Measurements from ENCODE around the gene EPB41L2. TPM values are rescaled to one million over a fixed set of nuclear protein-coding genes. Genes with fewer than 3 reads are reported as not detected.

EPB41L2 gene
- total RNA-seq, 4 donors from 2014 or later = 46.1 to 258 (median 88.3) TPM

DNA sequence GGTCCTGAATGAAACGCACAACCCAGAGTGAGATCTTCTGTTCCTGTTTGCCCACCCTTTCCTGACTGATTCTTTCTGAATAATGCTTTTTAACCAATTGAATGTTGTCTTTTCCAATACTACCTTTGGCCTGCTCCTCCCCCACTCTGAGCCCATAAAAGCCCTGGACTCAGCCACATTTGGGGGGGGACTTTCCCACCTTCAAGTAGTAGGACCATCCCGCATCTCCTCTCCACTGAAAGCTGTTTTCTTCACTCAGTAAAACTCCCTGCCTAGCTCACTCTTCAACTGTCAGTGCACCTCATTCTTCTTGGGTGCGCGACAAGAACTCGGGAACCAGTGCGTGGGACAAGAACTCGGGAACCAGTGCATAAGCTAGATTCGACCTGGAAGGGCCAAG lies 77.9 kb downstream of the EPB41L2 start:
- TF ChIP-seq POLR2A (IDR thresholded peaks at IDR 0.05) = no peak
- TF ChIP-seq, protein P1, sequence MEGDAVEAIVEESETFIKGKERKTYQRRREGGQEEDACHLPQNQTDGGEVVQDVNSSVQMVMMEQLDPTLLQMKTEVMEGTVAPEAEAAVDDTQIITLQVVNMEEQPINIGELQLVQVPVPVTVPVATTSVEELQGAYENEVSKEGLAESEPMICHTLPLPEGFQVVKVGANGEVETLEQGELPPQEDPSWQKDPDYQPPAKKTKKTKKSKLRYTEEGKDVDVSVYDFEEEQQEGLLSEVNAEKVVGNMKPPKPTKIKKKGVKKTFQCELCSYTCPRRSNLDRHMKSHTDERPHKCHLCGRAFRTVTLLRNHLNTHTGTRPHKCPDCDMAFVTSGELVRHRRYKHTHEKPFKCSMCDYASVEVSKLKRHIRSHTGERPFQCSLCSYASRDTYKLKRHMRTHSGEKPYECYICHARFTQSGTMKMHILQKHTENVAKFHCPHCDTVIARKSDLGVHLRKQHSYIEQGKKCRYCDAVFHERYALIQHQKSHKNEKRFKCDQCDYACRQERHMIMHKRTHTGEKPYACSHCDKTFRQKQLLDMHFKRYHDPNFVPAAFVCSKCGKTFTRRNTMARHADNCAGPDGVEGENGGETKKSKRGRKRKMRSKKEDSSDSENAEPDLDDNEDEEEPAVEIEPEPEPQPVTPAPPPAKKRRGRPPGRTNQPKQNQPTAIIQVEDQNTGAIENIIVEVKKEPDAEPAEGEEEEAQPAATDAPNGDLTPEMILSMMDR (IDR thresholded peaks at IDR 0.05) = no peak
- Histone ChIP-seq H3K27me3 (no peaks in the 10 kb centered on the region), H3K4me1 (peaks cover 0 to 4% (median 0%) of the 10 kb centered on the region in 4 donors), H3K4me3 (no peak overlapping the region), H3K9me3 (no peaks in the 10 kb centered on the region), H3K27ac (no peak overlapping the region), H3K36me3 (no peaks in the 10 kb centered on the region)
- DNase-seq = no peak

DNA sequence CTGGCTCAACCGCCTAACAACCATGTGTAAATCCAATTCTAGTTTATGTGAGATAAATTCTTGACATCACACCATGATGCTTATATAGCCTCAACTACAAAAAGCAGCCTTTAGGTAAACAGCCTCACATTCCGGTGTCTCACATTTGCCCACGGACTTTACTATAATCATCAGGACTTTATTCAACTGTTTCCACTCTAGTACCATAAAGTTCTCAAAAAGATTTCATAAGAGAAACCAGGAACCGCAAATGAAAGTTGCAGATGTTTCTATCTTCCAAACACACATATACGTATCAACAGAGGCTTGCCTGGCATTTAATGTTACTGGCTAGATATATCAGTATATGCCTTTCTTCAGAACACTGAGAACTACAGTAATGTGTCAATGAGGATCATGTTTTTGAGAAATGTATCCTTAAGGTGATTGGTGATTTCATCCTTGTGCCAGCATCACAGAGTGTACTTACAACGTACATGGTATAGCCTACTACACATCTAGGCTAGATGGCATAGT lies 80.0 kb downstream of the EPB41L2 start:
- DNase-seq = no peak
- H3K9me3 ChIP-seq = no peaks in the 10 kb centered on the region
- no peaks in the 10 kb centered on the region for H3K36me3 ChIP-seq
- no peaks in the 10 kb centered on the region for H3K27me3 ChIP-seq
- TF ChIP-seq, protein P1 (IDR thresholded peaks at IDR 0.05) = no peak
- TF ChIP-seq POLR2A (IDR thresholded peaks at IDR 0.05) = no peak
- H3K27ac ChIP-seq = no peak overlapping the region
- H3K4me1 ChIP-seq = peaks cover 0 to 4% (median 0%) of the 10 kb centered on the region in 4 donors
- H3K4me3 ChIP-seq = no peak overlapping the region

DNA sequence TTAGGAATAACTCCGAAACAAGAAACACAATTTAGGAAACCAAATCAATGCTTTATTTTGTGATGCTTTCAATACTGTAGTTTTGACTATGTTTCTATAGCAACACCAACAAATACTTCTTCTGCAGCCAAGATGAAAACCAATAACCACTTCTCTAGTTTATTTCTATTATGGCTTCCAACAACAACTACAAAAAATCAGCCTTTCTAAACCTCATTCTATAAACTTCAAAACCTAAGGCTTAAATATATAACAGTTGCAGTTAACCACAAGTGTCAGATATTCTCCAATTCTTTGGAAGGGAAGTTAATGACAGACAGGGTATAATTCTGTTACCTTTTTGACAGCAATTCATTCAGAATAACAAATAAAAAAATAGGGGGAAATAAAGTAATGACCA lies 80.9 kb downstream of the EPB41L2 start:
- peaks cover 0 to 4% (median 0%) of the 10 kb centered on the region in 4 donors for H3K4me1 ChIP-seq
- no peak for DNase-seq

DNA sequence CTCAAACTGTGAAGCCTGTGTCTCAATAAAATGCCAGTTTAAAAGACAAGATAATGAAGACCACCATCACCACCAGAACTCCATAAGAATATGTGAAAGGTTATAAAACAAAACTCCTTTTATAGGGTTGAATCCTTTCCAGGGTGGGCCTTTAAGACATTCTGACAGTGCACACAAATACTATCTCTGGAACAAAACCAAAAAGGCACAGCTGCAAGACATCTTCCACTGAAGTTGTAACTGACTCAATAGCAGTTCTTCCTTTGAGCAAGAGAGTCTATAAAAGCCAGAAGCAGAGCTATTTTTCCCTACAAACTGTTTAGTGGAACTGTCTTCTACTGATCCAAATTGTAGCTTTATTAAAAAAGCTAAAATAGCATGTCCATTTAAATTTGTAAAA lies 81.6 kb downstream of the EPB41L2 start:
- DNase-seq = no peak
- Histone ChIP-seq H3K36me3 (no peaks in the 10 kb centered on the region), H3K9me3 (no peaks in the 10 kb centered on the region), H3K4me1 (peaks cover 0 to 4% (median 0%) of the 10 kb centered on the region in 4 donors), H3K4me3 (no peak overlapping the region), H3K27ac (no peak overlapping the region), H3K27me3 (no peaks in the 10 kb centered on the region)
- TF ChIP-seq POLR2A (IDR thresholded peaks at IDR 0.05) = no peak
- TF ChIP-seq, protein P1 (IDR thresholded peaks at IDR 0.05) = no peak

More for the DNA sequence above, 80.9 kb downstream of the EPB41L2 start:
- Histone ChIP-seq H3K27me3 (no peaks in the 10 kb centered on the region), H3K9me3 (no peaks in the 10 kb centered on the region), H3K27ac (no peak overlapping the region), H3K36me3 (no peaks in the 10 kb centered on the region), H3K4me3 (no peak overlapping the region)
- TF ChIP-seq, protein P1 (IDR thresholded peaks at IDR 0.05) = no peak
- no peak for TF ChIP-seq POLR2A (IDR thresholded peaks at IDR 0.05)

DNA sequence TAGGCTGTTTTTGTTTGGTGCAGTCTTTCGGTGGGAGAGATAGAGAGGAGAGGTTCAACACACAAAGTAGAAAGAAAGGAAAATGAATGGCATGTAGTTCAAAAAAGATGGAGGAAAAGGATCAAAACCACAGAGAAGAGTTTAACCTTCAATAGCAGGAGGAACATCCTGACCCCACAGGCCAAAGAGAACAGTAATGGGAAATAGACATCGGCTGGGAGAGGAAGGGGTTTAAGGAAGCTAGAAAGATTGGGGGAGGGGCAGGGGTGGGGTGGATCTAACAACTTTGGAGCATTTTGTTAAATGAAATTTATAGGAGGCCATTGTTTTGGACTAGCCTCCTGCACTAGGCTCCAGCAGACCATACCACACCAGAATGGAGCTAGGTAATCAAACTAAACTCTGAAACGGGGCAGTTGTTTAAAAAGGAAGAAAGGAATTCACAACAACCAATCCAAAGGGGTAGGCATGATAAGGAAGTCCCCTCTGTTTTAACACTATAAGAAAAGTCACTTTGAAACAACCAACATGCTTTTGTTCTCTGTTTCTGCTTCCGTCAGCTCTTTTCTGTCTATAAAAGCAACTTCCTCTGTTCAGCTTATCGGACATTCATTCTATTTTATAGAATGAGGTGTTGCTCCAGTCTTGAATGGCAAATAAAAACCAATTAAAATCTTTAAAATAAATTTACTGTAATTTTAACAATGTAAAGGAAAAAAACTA lies 82.6 kb downstream of the EPB41L2 start:
- no peak for DNase-seq
- H3K36me3 ChIP-seq = no peaks in the 10 kb centered on the region
- H3K27me3 ChIP-seq = no peaks in the 10 kb centered on the region
- TF ChIP-seq, protein P1 (IDR thresholded peaks at IDR 0.05) = no peak
- no peak for TF ChIP-seq POLR2A (IDR thresholded peaks at IDR 0.05)
- H3K9me3 ChIP-seq = no peaks in the 10 kb centered on the region
- no peak overlapping the region for H3K27ac ChIP-seq
- H3K4me1 ChIP-seq = peaks cover 0 to 4% (median 0%) of the 10 kb centered on the region in 4 donors
- H3K4me3 ChIP-seq = no peak overlapping the region

Measured in Peyer's patch (tissue), 4 donors.